Smooth muscle cell of trachea (primary cell): Measurements from ENCODE around the gene ENAH. TPM values are rescaled to one million over a fixed set of nuclear protein-coding genes. Genes with fewer than 3 reads are reported as not detected.

Experiments
- total RNA-seq: library from RNA; depleted of rRNA; stranded (reverse); fragments of >200 nt; gene quantifications from 2 replicates; pipeline ENCODE4 v1.2.1, GENCODE V29; 2014

Gene ENAH
- 86.2 and 99.9 TPM in 2 replicates for total RNA-seq

GRCh38 chr1:225652729-225653462, at the start of gene ENAH:
ENAH (minus strand) TSS chr1:225653123; CDS start chr1:225652690, 433 bp downstream.

Other genes with a start within 250 kb of the ENAH start
- 19.5 and 43.6 TPM in 2 replicates for gene LBR, start 225.1 kb downstream of the ENAH start, total RNA-seq
- 193 and 397 TPM in 2 replicates for gene SRP9, start 124.7 kb upstream of the ENAH start, total RNA-seq
- 67.9 and 112 TPM in 2 replicates for gene EPHX1, start 157.0 kb upstream of the ENAH start, total RNA-seq
- 22.5 and 25.8 TPM in 2 replicates for gene TMEM63A, start 229.3 kb upstream of the ENAH start, total RNA-seq
- gene LEFTY1, start 236.0 kb upstream of the ENAH start, total RNA-seq: not detected in 2 replicates